GM12878 (cell line): ENCODE data around the gene UQCC2. TPM values are rescaled to one million over a fixed set of nuclear protein-coding genes. Genes with fewer than 3 reads are reported as not detected.

Experiments used
- ATAC-seq: fragments of 200-7000 bp; cut with Tn5 transposase; 3 replicates; pipeline ENCODE4 v1.9.1; 2020; ENCODE audit warnings: mild to moderate bottlenecking, moderate library complexity
- BruUV-seq: library from RNA; stranded (reverse); fragments of 400-500 nt; replicated peaks from 2 replicates; lab custom pipeline; 2021; lab: Mats Ljungman, UMichigan
- CTCF ChIA-PET: fragments of 300-600 bp; sonication (Branson Sonifier 250); formaldehyde crosslinking; extraction: SDS; loops from one replicate; lab custom pipeline; 2021; ENCODE audit warnings: inconsistent platforms; lab: Yijun Ruan, JAX
- POLR2A ChIA-PET: fragments of 350-600 bp; formaldehyde crosslinking; extraction: SDS; loops from one replicate; lab custom pipeline; 2021; ENCODE audit warnings: inconsistent platforms; lab: Charles Lee
- RAD21 ChIA-PET: fragments of 300-600 bp; sonication (Branson Sonifier 250); formaldehyde crosslinking; loops from one replicate; lab custom pipeline; 2023; ENCODE audit warnings: antibody characterized with exemption; ENCODE audit not compliant: unreplicated experiment; lab: Charles Lee
- SMC1A ChIA-PET: fragments of 300-600 bp; sonication (Branson Sonifier 250); formaldehyde crosslinking; loops from one replicate; lab custom pipeline; 2023; ENCODE audit not compliant: unreplicated experiment, uncharacterized antibody; lab: Charles Lee
- DNase-seq: peaks from one replicate; pipeline ENCODE4 v3.0.0-alpha.2; 2011; ENCODE audit warnings: low read depth, low spot score
- FAIRE-seq: peaks from 3 replicates; lab custom pipeline; 2011; peaks lifted over from hg19 to GRCh38; lab: Jason Lieb, UNC
- H2AFZ ChIP-seq: 2 replicates; pipeline ENCODE4 v1.6.0; 2011; ENCODE audit warnings: low read depth, low read length, control low read depth; ENCODE audit not compliant: control insufficient read depth
- H3K27ac ChIP-seq: 2 replicates; pipeline ENCODE4 v1.5.1; 2011; ENCODE audit warnings: control low read depth; ENCODE audit not compliant: control insufficient read depth, insufficient read depth
- H3K27me3 ChIP-seq, 2 experiments: replicated peaks in 1 of 2; 2 replicates each; pipeline versions ENCODE4 v1.6.0 to v1.6.1; 2011; ENCODE audit warnings: low read length in 1 of 2; ENCODE audit not compliant: control insufficient read depth in 2 of 2, insufficient read depth in 2 of 2
- H3K36me3 ChIP-seq, 2 experiments: 2 replicates each; pipeline ENCODE4 v1.5.1; 2011; ENCODE audit warnings: low read length in 1 of 2; ENCODE audit not compliant: control insufficient read depth in 2 of 2, insufficient read depth in 2 of 2
- H3K4me1 ChIP-seq: 2 replicates; pipeline ENCODE4 v1.6.1; 2011; ENCODE audit warnings: mild to moderate bottlenecking, low read length, moderate library complexity, mixed read lengths; ENCODE audit not compliant: control insufficient read depth, insufficient read depth
- H3K4me2 ChIP-seq: 2 replicates; pipeline ENCODE4 v1.6.0; 2011; ENCODE audit warnings: control low read depth; ENCODE audit not compliant: control insufficient read depth, insufficient read depth
- H3K4me3 ChIP-seq: fragments of 200-600 bp; sonication (generic); 2 replicates; pipeline ENCODE4 v1.5.1; 2016
- H3K79me2 ChIP-seq: 2 replicates; pipeline ENCODE4 v1.6.0; 2011; ENCODE audit warnings: low read length; ENCODE audit not compliant: control insufficient read depth, insufficient read depth
- H3K9ac ChIP-seq: 2 replicates; pipeline ENCODE4 v1.8.0; 2011; ENCODE audit warnings: low read length, control low read depth, mixed read lengths; ENCODE audit not compliant: control insufficient read depth, insufficient read depth
- H3K9me3 ChIP-seq: replicated peaks from 3 replicates; pipeline ENCODE4 v1.5.1; 2011; ENCODE audit warnings: mild to moderate bottlenecking, low read length; ENCODE audit not compliant: control insufficient read depth, insufficient read depth
- H4K20me1 ChIP-seq: 2 replicates; pipeline ENCODE4 v1.6.0; 2011; ENCODE audit not compliant: control insufficient read depth, insufficient read depth
- BHLHE40 ChIP-seq, 2 experiments: fragments of 450-650 bp in 1 of 2; IDR thresholded peaks; 2 replicates each; pipeline ENCODE4 v1.6.1; 2011 to 2017; ENCODE audit warnings: low read depth in 2 of 2, borderline replicate concordance in 1 of 2, improper control_type of control experiment in 1 of 2, low read length in 1 of 2, mild to moderate bottlenecking in 1 of 2
- EED ChIP-seq: sonication (generic); IDR thresholded peaks from 2 replicates; pipeline ENCODE4 v1.6.1; 2016; ENCODE audit warnings: antibody characterized with exemption, low read depth
- EGR1 ChIP-seq, 2 experiments: IDR thresholded peaks; 1 replicate in 1 of 2; 2 replicates in 1 of 2; pipeline ENCODE4 v1.6.1; 2011 to 2012; ENCODE audit warnings: low read depth in 2 of 2, low read length in 2 of 2, borderline replicate concordance in 1 of 2, mild to moderate bottlenecking in 1 of 2, moderate library complexity in 1 of 2
- NRF1 ChIP-seq: conservative IDR thresholded peaks from 2 replicates; pipeline ENCODE4 v1.6.1; 2011; ENCODE audit warnings: mild to moderate bottlenecking, low read depth, low read length, improper control_type of control experiment
- POLR2A ChIP-seq: IDR thresholded peaks from 2 replicates; pipeline ENCODE4 v1.6.1; 2011; ENCODE audit warnings: low read depth, mild to moderate bottlenecking, low read length
- PRDM15 ChIP-seq: fragments of 450-650 bp; formaldehyde crosslinking; IDR thresholded peaks from 2 replicates; pipeline ENCODE4 v1.4.0; 2020; ENCODE audit warnings: mild to moderate bottlenecking, moderate library complexity
- RAD21 ChIP-seq: IDR thresholded peaks from 2 replicates; pipeline ENCODE4 v1.6.1; 2011; ENCODE audit warnings: mild to moderate bottlenecking, low read depth, low read length, moderate library complexity; ENCODE audit not compliant: insufficient read depth
- RCOR1 ChIP-seq: conservative IDR thresholded peaks from 2 replicates; pipeline ENCODE4 v1.6.1; 2012; ENCODE audit warnings: low read depth, low read length, improper control_type of control experiment
- RELA ChIP-seq: fragments of 450-650 bp; IDR thresholded peaks from 2 replicates; pipeline ENCODE4 v1.8.0; 2014; ENCODE audit warnings: borderline replicate concordance; ENCODE audit not compliant: partially characterized antibody
- RUNX3 ChIP-seq: IDR thresholded peaks from 2 replicates; pipeline ENCODE4 v1.6.1; 2012; ENCODE audit warnings: low read length, inconsistent platforms
- WGBS: methylation state at CpG from one replicate; pipeline ENCODE4 v1.1.6; 2016; ENCODE audit warnings: low lambda C conversion rate; ENCODE audit not compliant: insufficient replicate concordance, insufficient coverage; ENCODE audit errors: missing lambda C conversion rate; 5-methylcytosine and 5-hydroxymethylcytosine counted together
- in situ Hi-C: fragments of 300-500 bp; cut with MboI; formaldehyde crosslinking; loops from 9 replicates; pipeline ENCODE4 v1.14.3; 2018; ENCODE audit warnings: mixed read lengths
- intact Hi-C: fragments of 100-400 bp; cut with micrococcal nuclease; formaldehyde crosslinking; loops from one replicate; pipeline ENCODE4 v1.14.2; 2022; ENCODE audit not compliant: unreplicated experiment
- polyA plus RNA-seq, 11 experiments: library from polyadenylated mRNA; depleted of rRNA in 4 of 11; unstranded in 6 of 11; stranded (reverse) in 5 of 11; fragments of >200 nt; fragmentation: Nextera tagmentation in 4 of 11; fragmentation: Illumina TruSeq in 1 of 11; extraction: Ambion mirVana in 4 of 11; extraction: Trizol in 1 of 11; gene quantifications; 1 replicate in 1 of 11; 2 replicates in 10 of 11; pipeline versions ENCODE4 v1.2.1 to v1.2.3, GENCODE V29; 2011 to 2016; ENCODE audit warnings: inconsistent platforms in 2 of 11, missing spikeins in 2 of 11, low read depth in 1 of 11
- total RNA-seq, 4 experiments: library from RNA; depleted of rRNA in 3 of 4; stranded (reverse); fragments of >200 nt in 3 of 4; fragmentation: Illumina TruSeq in 1 of 4; extraction: Trizol in 1 of 4; gene quantifications; 2 replicates each; pipeline versions ENCODE4 v1.2.1 to v1.2.3, GENCODE V29; 2013 to 2021
- TF ChIP-seq, protein P1 (sequence below): fragments of 450-650 bp; IDR thresholded peaks from 2 replicates; pipeline ENCODE4 v1.6.1; 2017; ENCODE audit warnings: mild to moderate bottlenecking, low read depth, inconsistent platforms; ENCODE audit not compliant: poor library complexity, severe bottlenecking

The UQCC2 gene
- total and polyA plus RNA-seq, 10 of the 15 experiments (the other 5 are each of a cell fraction or from before 2014, with no cell fraction given): 40.6 to 478 (median 71.2) TPM

GRCh38 chr6:33697845-33698244 is 13.7 kb downstream of the UQCC2 start:
- no peak overlapping the region for H3K9ac ChIP-seq
- H4K20me1 ChIP-seq: no peaks in the 10 kb centered on the region
- H2AFZ ChIP-seq: no peak overlapping the region
- no peak overlapping the region for H3K4me3 ChIP-seq
- H3K79me2 ChIP-seq: no peaks in the 10 kb centered on the region
- H3K4me2 ChIP-seq: no peak overlapping the region
- DNase-seq (no peak), ATAC-seq (no peak), FAIRE-seq (no peak)
- H3K27ac ChIP-seq: no peak overlapping the region
- RAD21 ChIA-PET: no interaction called here
- H3K9me3 ChIP-seq: no peaks in the 10 kb centered on the region
- H3K36me3 ChIP-seq: peaks cover 25 to 29% of the 10 kb centered on the region in 2 experiments
- intact Hi-C loops: no loop called here
- in situ Hi-C loops: no loop called here
- SMC1A ChIA-PET: interaction anchor here (0.9 kb wide), 1 partner anchor 27 kb away, joined by 3 read pairs; no protein-coding TSS in a partner anchor
- TF ChIP-seq, protein P1, sequence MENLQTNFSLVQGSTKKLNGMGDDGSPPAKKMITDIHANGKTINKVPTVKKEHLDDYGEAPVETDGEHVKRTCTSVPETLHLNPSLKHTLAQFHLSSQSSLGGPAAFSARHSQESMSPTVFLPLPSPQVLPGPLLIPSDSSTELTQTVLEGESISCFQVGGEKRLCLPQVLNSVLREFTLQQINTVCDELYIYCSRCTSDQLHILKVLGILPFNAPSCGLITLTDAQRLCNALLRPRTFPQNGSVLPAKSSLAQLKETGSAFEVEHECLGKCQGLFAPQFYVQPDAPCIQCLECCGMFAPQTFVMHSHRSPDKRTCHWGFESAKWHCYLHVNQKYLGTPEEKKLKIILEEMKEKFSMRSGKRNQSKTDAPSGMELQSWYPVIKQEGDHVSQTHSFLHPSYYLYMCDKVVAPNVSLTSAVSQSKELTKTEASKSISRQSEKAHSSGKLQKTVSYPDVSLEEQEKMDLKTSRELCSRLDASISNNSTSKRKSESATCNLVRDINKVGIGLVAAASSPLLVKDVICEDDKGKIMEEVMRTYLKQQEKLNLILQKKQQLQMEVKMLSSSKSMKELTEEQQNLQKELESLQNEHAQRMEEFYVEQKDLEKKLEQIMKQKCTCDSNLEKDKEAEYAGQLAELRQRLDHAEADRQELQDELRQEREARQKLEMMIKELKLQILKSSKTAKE: no peak
- TF ChIP-seq EGR1 (IDR thresholded peaks at IDR 0.05; ENCODE audit: borderline replicate concordance in 1 of 2, low read depth in 2 of 2, low read length in 2 of 2) (no peak), RUNX3 (no peak), PRDM15 (no peak), RELA (no peak), BHLHE40 (IDR thresholded peaks at IDR 0.05; ENCODE audit: borderline replicate concordance in 1 of 2, low read depth in 2 of 2, low read length in 1 of 2) (no peak), RAD21 (no peak), RCOR1 (no peak), EED (no peak), NRF1 (no peak), POLR2A (no peak)
- CTCF ChIA-PET: interaction anchor here (1.1 to 1.7 kb wide), 4 partner anchors 8 to 112 kb away, joined by 3 to 6 read pairs (median 6); no protein-coding TSS in a partner anchor
- BruUV-seq: no TSS peak
- peaks cover 26% of the 10 kb centered on the region for H3K4me1 ChIP-seq
- H3K27me3 ChIP-seq: no peaks in the 10 kb centered on the region
- 98% methylated on average over 10 of the region's 10 CpGs for WGBS
- POLR2A ChIA-PET: interaction anchor here (1.6 kb wide), 1 partner anchor 13 kb away, joined by 6 read pairs; the partner anchor contains the start of gene UQCC2
